ENCODE measurements around the gene PRR33. TPM values are rescaled to one million over a fixed set of nuclear protein-coding genes. Genes with fewer than 3 reads are reported as not detected.

Gene PRR33
- total RNA-seq, 1 experiment from 2014 or later, result not detected

DNA sequence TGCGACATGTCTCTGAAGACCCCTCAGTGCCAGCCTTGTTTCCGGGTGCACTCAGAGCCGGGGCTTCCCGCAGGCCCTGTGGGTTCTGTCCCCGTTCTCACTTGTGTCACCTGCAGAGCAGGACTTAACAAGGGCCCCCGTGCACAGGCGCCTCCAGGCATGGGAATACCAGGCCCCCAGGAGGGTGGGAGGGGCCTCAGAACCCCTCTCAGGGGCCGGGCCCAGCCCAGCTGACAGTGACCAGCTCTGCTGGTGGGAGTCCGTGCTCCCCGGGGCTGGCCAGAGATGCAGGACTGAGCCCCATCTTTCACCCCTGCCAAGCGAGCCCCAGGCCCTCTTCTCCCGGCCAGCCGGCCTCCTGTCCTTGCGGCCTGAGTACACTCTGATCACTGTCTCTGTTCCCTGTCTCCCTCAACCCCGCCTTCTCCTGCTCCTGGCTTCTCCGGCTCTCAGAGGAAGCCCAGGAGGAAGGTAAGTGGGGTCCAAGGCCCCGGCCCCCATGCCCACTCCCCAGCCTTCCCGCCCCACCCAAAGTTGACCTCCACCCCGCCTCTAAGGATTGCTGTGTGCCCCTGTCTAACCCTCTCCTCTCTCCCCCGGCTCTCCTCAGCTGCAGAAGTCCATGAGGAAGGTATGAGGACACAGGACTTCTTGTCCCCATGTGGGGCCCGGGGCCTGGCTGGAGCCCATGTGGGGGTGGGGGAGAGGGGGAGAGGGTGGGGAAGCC is 33.1 kb upstream of the PRR33 start:
- Histone ChIP-seq H3K79me2 (ENCODE audit: low read length) (no peaks in the 10 kb centered on the region), H3K27me3 (ENCODE audit: low read length) (no peaks in the 10 kb centered on the region), H3K9ac (ENCODE audit: low read length) (no peak overlapping the region), H3K9me2 (replicated peaks; ENCODE audit: insufficient read depth, low read length) (no peaks in the 10 kb centered on the region), H3K4me1 (ENCODE audit: low read length) (no peaks in the 10 kb centered on the region), H4K20me1 (ENCODE audit: insufficient read depth, low read depth, low read length) (no peaks in the 10 kb centered on the region), H2AFZ (ENCODE audit: low read length) (no peak overlapping the region), H3K27ac (ENCODE audit: low read length) (no peak overlapping the region), H3K4me3 (ENCODE audit: low read length) (no peak overlapping the region), H3K36me3 (ENCODE audit: insufficient read depth, low read length) (no peaks in the 10 kb centered on the region), H3K9me3 (ENCODE audit: low read length) (no peaks in the 10 kb centered on the region), H3K4me2 (ENCODE audit: low read depth, low read length, poor library complexity, severe bottlenecking) (no peak overlapping the region)
- no peak for DNase-seq

DNA sequence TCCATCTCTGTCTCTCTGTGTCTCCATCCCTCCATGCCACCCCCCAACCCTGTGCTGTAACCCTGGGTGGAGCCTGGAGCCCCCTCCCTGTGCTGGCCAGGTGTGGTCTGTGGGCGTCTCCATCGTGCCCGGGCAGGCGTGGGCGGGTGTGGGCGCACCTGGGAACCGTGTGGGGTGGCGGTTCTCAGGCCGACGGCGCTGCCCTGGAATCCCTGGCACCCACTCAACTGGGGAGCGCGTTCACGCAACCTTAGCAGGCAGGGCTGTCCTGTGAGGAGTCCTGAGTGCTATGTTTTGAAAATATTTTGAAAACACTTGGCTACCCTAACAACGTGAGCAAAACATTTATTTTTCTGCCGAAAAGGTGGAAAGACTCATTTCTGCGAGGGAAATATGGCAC is 32.5 kb upstream of the PRR33 start:
- Histone ChIP-seq H2AFZ (ENCODE audit: low read length) (no peak overlapping the region), H4K20me1 (ENCODE audit: insufficient read depth, low read depth, low read length) (no peaks in the 10 kb centered on the region), H3K36me3 (ENCODE audit: insufficient read depth, low read length) (no peaks in the 10 kb centered on the region), H3K79me2 (ENCODE audit: low read length) (no peaks in the 10 kb centered on the region), H3K27ac (ENCODE audit: low read length) (no peak overlapping the region), H3K9ac (ENCODE audit: low read length) (no peak overlapping the region), H3K9me2 (replicated peaks; ENCODE audit: insufficient read depth, low read length) (no peaks in the 10 kb centered on the region), H3K4me1 (ENCODE audit: low read length) (no peaks in the 10 kb centered on the region), H3K4me3 (ENCODE audit: low read length) (no peak overlapping the region), H3K9me3 (ENCODE audit: low read length) (no peaks in the 10 kb centered on the region), H3K4me2 (ENCODE audit: low read depth, low read length, poor library complexity, severe bottlenecking) (no peak overlapping the region), H3K27me3 (ENCODE audit: low read length) (no peaks in the 10 kb centered on the region)
- no peak for DNase-seq

DNA sequence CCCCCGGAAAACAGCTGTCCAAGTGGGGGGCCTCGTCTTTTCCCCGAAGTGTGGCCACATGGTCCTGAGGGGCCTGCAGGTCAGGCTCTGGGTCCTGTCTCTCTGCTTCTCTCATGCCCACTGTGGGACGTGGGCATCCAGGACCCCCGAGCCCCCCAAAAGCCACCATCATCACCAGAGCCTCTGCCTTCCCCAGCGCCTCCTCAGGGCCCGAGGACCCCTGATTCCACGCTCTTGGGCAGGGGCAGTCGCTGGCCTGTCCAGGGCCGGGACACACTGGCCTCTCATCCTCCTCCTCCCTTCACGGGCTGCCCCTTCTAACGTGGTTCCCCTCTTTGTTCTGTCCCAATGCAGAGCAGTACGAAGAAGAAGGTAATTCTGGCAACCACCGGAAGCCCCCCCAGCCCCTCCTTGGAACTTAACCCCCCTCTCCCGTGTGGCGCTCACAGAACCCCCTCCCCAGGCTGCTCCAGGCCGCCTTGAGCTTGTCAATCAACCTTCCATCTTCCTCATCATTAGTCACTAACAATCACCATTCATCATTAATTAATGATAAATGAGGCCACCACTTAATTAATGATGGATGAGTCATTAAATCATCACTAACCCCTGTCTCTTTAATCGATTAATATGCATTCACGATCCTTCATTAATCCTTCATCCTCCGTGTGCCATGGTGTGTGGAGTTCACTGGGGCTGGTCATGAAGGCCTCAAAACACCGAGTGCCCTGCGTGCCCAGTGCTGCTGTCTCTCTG is 31.7 kb upstream of the PRR33 start:
- Histone ChIP-seq H3K4me1 (ENCODE audit: low read length) (no peaks in the 10 kb centered on the region), H3K27me3 (ENCODE audit: low read length) (no peaks in the 10 kb centered on the region), H3K9ac (ENCODE audit: low read length) (no peak overlapping the region), H3K36me3 (ENCODE audit: insufficient read depth, low read length) (no peaks in the 10 kb centered on the region), H3K4me3 (ENCODE audit: low read length) (no peak overlapping the region), H3K27ac (ENCODE audit: low read length) (no peak overlapping the region), H4K20me1 (ENCODE audit: insufficient read depth, low read depth, low read length) (no peaks in the 10 kb centered on the region), H3K4me2 (ENCODE audit: low read depth, low read length, poor library complexity, severe bottlenecking) (no peak overlapping the region), H3K79me2 (ENCODE audit: low read length) (no peaks in the 10 kb centered on the region), H2AFZ (ENCODE audit: low read length) (no peak overlapping the region), H3K9me2 (replicated peaks; ENCODE audit: insufficient read depth, low read length) (no peaks in the 10 kb centered on the region), H3K9me3 (ENCODE audit: low read length) (no peaks in the 10 kb centered on the region)
- no peak for DNase-seq

DNA sequence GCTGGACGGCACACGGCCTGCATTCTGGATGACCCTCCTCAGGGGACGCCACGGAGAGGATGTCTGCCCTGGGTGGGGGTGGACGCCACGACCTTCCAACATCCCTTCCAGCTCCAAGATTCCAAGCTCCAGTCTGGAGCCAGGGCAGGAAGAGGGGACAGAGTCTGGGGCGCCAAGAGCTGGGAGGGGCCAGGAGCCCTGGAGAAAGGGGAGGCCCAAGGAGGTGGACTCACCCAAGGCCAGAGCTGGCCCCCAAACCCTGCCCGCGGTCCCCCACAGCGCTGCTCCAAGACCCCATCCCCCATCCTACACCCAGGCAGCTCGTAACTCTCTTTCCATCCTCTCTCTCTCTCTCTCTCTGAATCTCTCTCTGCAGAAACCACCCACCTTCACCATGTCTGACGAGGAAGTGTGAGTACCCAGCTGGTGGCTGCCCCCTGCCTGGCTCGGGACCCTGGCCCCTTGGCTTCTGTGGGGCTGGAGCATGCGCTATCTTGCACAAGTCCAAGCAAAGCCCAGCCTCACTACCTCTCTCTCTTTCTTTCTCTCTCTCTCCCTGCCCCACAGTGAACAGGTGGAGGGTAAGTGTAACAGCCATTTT is 30.9 kb upstream of the PRR33 start:
- H3K4me1 ChIP-seq (ENCODE audit: low read length), result no peaks in the 10 kb centered on the region
- no peak overlapping the region for H3K4me3 ChIP-seq (ENCODE audit: low read length)
- no peaks in the 10 kb centered on the region for H3K79me2 ChIP-seq (ENCODE audit: low read length)
- H3K9ac ChIP-seq (ENCODE audit: low read length), result no peak overlapping the region
- H2AFZ ChIP-seq (ENCODE audit: low read length), result no peak overlapping the region
- no peak overlapping the region for H3K27ac ChIP-seq (ENCODE audit: low read length)
- H3K9me3 ChIP-seq (ENCODE audit: low read length), result no peaks in the 10 kb centered on the region
- no peak overlapping the region for H3K4me2 ChIP-seq (ENCODE audit: low read depth, low read length, poor library complexity, severe bottlenecking)
- no peak for DNase-seq
- H3K27me3 ChIP-seq (ENCODE audit: low read length), result no peaks in the 10 kb centered on the region
- no peaks in the 10 kb centered on the region for H4K20me1 ChIP-seq (ENCODE audit: insufficient read depth, low read depth, low read length)
- H3K36me3 ChIP-seq (ENCODE audit: insufficient read depth, low read length), result no peaks in the 10 kb centered on the region
- H3K9me2 ChIP-seq (replicated peaks; ENCODE audit: insufficient read depth, low read length), result no peaks in the 10 kb centered on the region

DNA sequence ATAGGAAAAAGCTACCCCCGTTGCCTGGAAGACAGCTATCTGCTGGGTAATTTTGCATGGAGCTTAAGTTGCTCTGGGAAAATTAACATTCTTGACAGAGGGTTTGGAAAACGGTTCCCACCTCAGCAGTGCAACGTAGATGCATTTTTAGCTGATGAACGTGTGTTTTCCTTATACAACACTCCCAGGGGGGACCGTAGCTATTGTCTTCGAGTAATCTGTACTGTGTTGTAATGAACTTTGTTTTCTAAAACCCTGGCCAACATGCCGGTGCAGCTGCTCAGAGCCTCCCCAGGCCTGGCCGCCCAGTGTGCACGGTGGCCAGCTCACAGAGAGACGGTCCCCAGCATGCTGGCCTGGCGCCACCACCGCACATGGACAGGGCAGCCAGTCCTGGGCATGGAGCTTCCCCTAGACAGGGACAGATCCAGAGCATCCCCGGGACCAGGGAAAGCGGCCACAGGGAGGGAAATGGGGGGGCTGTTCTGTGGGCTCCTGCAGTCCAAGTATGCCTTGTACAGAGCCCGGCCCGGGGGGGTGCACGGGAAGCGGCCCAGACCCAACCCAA is 30.0 kb upstream of the PRR33 start:
- H3K79me2 ChIP-seq (ENCODE audit: low read length), result no peaks in the 10 kb centered on the region
- DNase-seq, result no peak

DNA sequence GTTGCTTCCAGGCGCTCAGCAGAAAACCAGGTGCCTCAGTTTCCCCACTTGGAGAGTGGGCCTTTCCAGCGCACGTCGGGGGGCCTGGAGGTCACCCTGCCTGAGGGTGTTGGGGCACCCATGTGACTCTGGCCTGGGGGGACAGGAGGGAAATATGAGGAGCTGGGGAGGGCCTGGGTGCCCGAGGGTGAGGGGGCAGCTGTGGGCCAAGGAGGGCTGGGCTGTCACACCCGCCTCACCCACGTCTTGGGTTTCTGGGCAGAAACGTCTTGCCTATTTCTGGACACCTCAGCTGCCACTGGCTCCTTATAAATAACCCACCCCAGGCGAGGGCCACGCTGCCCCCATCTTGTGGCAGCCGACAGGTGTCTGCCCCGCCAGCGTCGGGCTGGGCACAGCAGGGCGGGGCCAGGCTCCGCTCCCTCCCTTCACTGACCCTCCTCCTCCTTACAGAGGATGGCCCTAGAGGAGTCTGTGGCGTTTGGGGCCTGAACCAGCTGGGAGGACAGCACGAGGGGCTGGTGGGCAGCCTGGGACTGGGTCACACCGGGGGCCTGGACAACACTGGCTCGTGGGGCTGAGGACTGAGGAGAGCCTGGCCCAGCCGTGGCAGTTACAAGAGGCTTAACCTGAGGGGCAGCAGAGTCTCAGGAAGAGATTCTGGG is 29.3 kb upstream of the PRR33 start:
- Histone ChIP-seq H3K79me2 (ENCODE audit: low read length) (no peaks in the 10 kb centered on the region), H3K4me3 (ENCODE audit: low read length) (no peak overlapping the region), H3K9me2 (replicated peaks; ENCODE audit: insufficient read depth, low read length) (no peaks in the 10 kb centered on the region), H3K27me3 (ENCODE audit: low read length) (no peaks in the 10 kb centered on the region), H3K36me3 (ENCODE audit: insufficient read depth, low read length) (no peaks in the 10 kb centered on the region), H3K27ac (ENCODE audit: low read length) (no peak overlapping the region), H4K20me1 (ENCODE audit: insufficient read depth, low read depth, low read length) (no peaks in the 10 kb centered on the region), H2AFZ (ENCODE audit: low read length) (no peak overlapping the region), H3K9me3 (ENCODE audit: low read length) (no peaks in the 10 kb centered on the region), H3K4me2 (ENCODE audit: low read depth, low read length, poor library complexity, severe bottlenecking) (no peak overlapping the region), H3K4me1 (ENCODE audit: low read length) (no peaks in the 10 kb centered on the region), H3K9ac (ENCODE audit: low read length) (no peak overlapping the region)
- DNase-seq, result no peak

More for the DNA sequence above, 30.0 kb upstream of the PRR33 start:
- no peak overlapping the region for H3K4me3 ChIP-seq (ENCODE audit: low read length)
- H2AFZ ChIP-seq (ENCODE audit: low read length), result no peak overlapping the region
- H4K20me1 ChIP-seq (ENCODE audit: insufficient read depth, low read depth, low read length), result no peaks in the 10 kb centered on the region
- no peaks in the 10 kb centered on the region for H3K27me3 ChIP-seq (ENCODE audit: low read length)
- H3K9ac ChIP-seq (ENCODE audit: low read length), result no peak overlapping the region
- no peaks in the 10 kb centered on the region for H3K4me1 ChIP-seq (ENCODE audit: low read length)
- no peaks in the 10 kb centered on the region for H3K9me3 ChIP-seq (ENCODE audit: low read length)
- H3K4me2 ChIP-seq (ENCODE audit: low read depth, low read length, poor library complexity, severe bottlenecking), result no peak overlapping the region
- H3K9me2 ChIP-seq (replicated peaks; ENCODE audit: insufficient read depth, low read length), result no peaks in the 10 kb centered on the region
- H3K36me3 ChIP-seq (ENCODE audit: insufficient read depth, low read length), result no peaks in the 10 kb centered on the region
- no peak overlapping the region for H3K27ac ChIP-seq (ENCODE audit: low read length)

DNA sequence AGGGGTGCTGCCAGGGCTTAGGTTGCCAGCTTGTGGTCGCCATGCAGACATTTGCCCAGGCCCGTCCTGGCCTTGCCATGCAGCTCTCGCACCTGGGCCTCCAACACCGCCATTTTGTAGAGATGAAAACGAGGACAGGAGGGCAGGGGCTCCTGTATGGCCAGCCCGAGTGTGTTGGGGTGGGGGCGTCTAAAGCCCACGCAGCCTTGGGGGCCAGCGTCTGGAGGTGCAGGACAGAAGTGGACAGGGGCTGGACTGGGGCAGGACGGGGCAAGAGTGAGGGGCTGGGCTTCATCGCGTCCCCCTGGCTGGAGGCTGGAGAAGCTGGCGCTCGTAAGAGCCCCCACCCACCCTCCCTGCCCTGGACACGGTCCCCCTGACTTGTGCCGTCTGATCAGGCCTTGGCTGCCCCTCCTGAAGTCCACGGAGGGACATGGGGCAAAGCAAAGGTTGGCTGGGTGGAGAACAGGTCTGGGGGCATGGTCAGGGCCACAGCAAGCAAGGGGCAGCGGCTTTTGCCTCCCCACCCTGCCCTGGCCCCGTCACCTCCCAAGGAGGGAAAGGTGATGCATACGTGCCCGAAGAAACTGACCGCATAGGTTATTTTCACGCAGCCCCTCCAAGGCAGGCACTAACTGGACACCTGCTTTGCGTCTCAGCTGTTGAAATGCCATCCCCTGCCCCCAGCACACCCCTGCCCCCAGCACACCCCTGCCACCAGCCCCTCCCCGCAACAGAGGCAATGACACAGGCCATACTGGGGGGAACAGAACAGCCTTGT is 28.6 kb upstream of the PRR33 start:
- Histone ChIP-seq H3K4me1 (ENCODE audit: low read length) (no peaks in the 10 kb centered on the region), H3K79me2 (ENCODE audit: low read length) (no peaks in the 10 kb centered on the region), H2AFZ (ENCODE audit: low read length) (no peak overlapping the region), H3K36me3 (ENCODE audit: insufficient read depth, low read length) (no peaks in the 10 kb centered on the region), H4K20me1 (ENCODE audit: insufficient read depth, low read depth, low read length) (no peaks in the 10 kb centered on the region), H3K27me3 (ENCODE audit: low read length) (no peaks in the 10 kb centered on the region), H3K9me3 (ENCODE audit: low read length) (no peaks in the 10 kb centered on the region), H3K4me2 (ENCODE audit: low read depth, low read length, poor library complexity, severe bottlenecking) (no peak overlapping the region), H3K9me2 (replicated peaks; ENCODE audit: insufficient read depth, low read length) (no peaks in the 10 kb centered on the region), H3K4me3 (ENCODE audit: low read length) (no peak overlapping the region), H3K27ac (ENCODE audit: low read length) (no peak overlapping the region), H3K9ac (ENCODE audit: low read length) (no peak overlapping the region)
- no peak for DNase-seq

Data from Karpas-422 (cell line).